GM19324 (cell line): ENCODE data around the gene ARL4A.

Experiments used
- ATAC-seq: cut with Tn5 transposase; IDR thresholded peaks from one replicate; pipeline ENCODE4 v1.9.1; 2021; ENCODE audit warnings: mild to moderate bottlenecking, moderate library complexity; ENCODE audit not compliant: unreplicated experiment, low FRiP score

The ARL4A gene

GRCh38 chr7:12721286-12721830 is 33.9 kb downstream of the ARL4A start:
- ATAC-seq, result no peak

- no peak for ATAC-seq
Measured at GRCh38 chr7:12722136-12722535, 34.7 kb downstream of the ARL4A start.

- no peak for ATAC-seq
Measured at GRCh38 chr7:12722636-12723605, 35.5 kb downstream of the ARL4A start.

- ATAC-seq, result no peak
Measured at GRCh38 chr7:12725575-12726316, 38.3 kb downstream of the ARL4A start.

- no peak for ATAC-seq
Measured at GRCh38 chr7:12726908-12727307, 39.5 kb downstream of the ARL4A start.

- no peak for ATAC-seq
Measured at GRCh38 chr7:12727455-12728191, 40.2 kb downstream of the ARL4A start.

GRCh38 chr7:12728192-12728538 is 40.7 kb downstream of the ARL4A start:
- no peak for ATAC-seq

GRCh38 chr7:12729112-12729511 is 41.7 kb downstream of the ARL4A start:
- ATAC-seq, result no peak

GRCh38 chr7:12730523-12730922 is 43.1 kb downstream of the ARL4A start:
- ATAC-seq, result no peak

- ATAC-seq, result no peak
Measured at GRCh38 chr7:12731214-12731656, 43.8 kb downstream of the ARL4A start.

GRCh38 chr7:12731775-12732174 is 44.3 kb downstream of the ARL4A start:
- ATAC-seq, result no peak

GRCh38 chr7:12732428-12732827 is 45.0 kb downstream of the ARL4A start:
- no peak for ATAC-seq

- no peak for ATAC-seq
Measured at GRCh38 chr7:12735923-12736322, 48.5 kb downstream of the ARL4A start.

- no peak for ATAC-seq
Measured at GRCh38 chr7:12737373-12737772, 49.9 kb downstream of the ARL4A start.

- ATAC-seq, result no peak
Measured at GRCh38 chr7:12737836-12738235, 50.4 kb downstream of the ARL4A start.

- ATAC-seq, result no peak
Measured at GRCh38 chr7:12738665-12739064, 51.2 kb downstream of the ARL4A start.
